Ammon's horn (tissue), 1 donor: ENCODE measurements around the gene MRGPRX3.

Source experiments
- DNase-seq: peaks from one replicate; pipeline ENCODE4 v3.0.0-alpha.2; 2016; ENCODE audit warnings: low spot score

MRGPRX3 gene

GRCh38 chr11:18168372-18168771, 36.0 kb downstream of the MRGPRX3 start:
- no peak for DNase-seq

GRCh38 chr11:18171377-18172000, 39.1 kb downstream of the MRGPRX3 start:
- peak; percentile 14 for DNase-seq

GRCh38 chr11:18172666-18173065, 40.3 kb downstream of the MRGPRX3 start, which contains the start of gene MRGPRX4:
Gene MRGPRX4 (plus strand): TSS chr11:18172837. CDS start chr11:18173257, 420 bp downstream.
- DNase-seq: no peak

- DNase-seq: no peak
Measured at GRCh38 chr11:18173225-18173866, 41.0 kb downstream of the MRGPRX3 start.
